DMS79 (cell line): ENCODE results near the gene KRTAP10-7.
A peak's percentile ranks its signal among the peaks of the same experiment; 100 is the strongest.
"Not testable (repeated sequence)": the region's sequence is repeated elsewhere in the genome, so short reads cannot be mapped to it uniquely, and the experiment has no call there.

ENCODE experiments used
- DNase-seq: peaks from one replicate; lab custom pipeline; 2025; lab: John Stamatoyannopoulos, UW

The KRTAP10-7 gene

DNA sequence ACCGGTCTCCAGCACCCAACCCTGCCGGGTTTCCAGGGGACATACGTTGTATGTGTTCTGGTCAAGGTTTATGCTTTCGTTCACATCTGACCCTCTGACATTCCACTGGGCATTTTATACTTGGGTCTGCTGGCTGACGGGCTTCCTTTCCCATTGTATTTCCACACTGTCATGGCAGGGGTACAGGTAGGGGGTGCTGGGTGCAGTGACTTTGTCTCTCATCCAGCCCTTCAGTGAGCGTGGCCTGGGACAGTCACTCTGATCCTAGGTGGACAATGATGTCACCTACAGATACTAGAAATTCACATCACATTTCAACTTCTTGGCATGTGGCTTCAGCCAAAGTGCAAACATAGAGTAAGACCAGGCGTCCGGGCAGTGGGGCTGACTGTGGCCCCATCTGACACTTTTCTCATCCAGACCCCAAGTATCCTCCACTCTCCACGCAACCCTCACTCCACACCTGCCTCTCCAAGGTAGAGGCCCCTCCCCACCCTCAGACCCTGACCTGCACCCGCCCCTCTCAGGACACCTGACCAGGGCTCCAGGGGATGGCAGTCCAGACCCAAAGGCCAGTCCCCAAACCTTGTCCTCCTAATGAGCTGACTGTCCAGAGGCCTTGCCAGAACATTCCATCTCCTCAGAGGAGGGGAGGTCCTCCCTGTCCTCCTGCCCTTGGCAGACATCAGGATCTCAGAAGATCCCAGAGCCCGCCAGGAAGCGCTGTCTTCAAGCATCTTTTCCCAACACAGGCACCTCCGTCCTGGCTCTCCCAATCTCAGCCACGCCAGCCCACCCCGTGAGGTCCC, 36.0 kb downstream of the KRTAP10-7 start:
- DNase-seq: no peak

DNA sequence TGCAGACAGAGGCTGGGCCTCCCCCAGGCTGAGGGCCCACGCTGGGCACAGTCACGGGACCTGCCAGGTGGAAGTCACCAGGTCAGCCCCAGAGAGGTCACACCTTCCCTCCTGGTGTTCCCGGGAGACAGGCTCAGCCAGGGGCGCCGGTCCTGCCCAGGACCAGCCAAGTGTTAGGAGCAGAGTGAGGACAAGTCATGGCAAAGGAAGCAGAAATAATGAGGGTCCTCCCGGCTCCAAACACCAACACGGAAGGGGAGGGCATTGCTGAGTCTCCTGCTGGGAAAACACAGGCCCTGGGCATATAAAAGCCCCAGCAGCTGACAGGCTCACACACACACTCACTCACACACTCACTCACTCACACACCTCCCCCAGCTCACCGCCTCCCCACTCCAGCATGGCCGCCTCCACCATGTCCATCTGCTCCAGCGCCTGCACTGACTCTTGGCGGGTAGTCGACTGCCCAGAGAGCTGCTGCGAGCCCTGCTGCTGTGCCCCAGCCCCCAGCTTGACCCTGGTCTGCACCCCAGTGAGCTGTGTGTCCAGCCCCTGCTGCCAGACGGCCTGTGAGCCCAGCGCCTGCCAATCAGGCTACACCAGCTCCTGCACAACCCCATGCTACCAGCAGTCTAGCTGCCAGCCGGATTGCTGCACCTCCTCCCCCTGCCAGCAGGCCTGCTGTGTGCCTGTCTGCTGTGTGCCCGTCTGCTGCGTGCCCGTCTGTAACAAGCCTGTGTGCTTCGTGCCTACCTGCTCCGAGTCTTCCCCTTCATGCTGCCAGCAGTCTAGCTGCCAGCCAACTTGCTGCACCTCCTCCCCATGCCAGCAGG, 36.8 kb downstream of the KRTAP10-7 start, which contains the start of gene KRTAP10-10:
TSS of gene KRTAP10-10 (plus strand) at position 339 of the 833 bp plus-strand sequence. CDS start at position 401, 62 bp downstream.
- DNase-seq: no peak

- not testable (repeated sequence) for DNase-seq
Observed at GRCh38 chr21:44637851-44638348, 37.5 kb downstream of the KRTAP10-7 start.

GRCh38 chr21:44638506-44639330, 38.3 kb downstream of the KRTAP10-7 start:
- DNase-seq: not testable (repeated sequence)

DNA sequence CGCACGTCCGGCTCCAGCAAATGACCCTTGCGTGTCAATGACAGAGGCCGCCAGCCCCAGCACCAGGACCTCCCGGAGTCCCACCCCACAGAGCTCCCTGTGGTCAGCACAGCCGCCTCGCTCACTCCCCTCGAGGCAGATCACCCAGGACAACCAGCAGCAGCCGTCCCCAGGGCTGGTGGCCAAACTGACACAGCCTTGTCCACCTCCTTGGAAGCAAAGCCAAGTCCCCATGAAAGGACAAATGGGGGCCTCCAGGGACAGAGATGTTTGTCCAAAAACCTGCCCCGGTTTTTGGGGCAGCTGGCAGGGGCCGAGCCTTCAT, 38.9 kb downstream of the KRTAP10-7 start:
- DNase-seq: no peak

- no peak for DNase-seq
Observed at GRCh38 chr21:44640761-44641160, 40.4 kb downstream of the KRTAP10-7 start.

DNA sequence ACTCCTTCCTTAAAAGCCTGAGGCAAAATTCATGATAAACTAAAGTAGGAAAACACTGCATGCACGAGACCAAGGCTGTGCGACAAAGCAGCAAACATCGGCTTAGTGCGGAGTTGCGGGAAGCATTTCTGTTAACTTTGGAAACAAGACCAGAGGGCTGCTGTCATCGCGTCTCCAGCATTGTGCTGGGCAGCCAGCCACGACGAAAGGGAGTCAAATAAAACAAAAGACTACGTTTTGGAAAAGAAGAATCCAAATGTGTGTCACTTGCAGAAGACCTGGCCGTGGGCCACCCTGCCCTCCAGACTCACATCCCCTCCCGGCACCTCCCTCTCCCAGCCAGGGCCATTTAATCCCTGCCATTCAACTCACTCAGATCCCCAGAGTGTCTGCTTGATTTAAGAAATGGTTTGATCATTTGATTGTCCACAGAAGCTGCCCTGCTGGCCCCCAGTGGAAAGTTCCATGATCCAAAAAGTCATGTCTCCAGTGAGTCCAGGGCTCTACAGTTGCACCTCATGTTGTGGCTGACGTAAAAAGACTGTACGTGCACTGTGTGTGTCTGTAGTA, 43.4 kb downstream of the KRTAP10-7 start:
- no peak for DNase-seq

- no peak for DNase-seq
Observed at GRCh38 chr21:44644878-44645277, 44.5 kb downstream of the KRTAP10-7 start.

GRCh38 chr21:44646366-44647221, 46.2 kb downstream of the KRTAP10-7 start, which contains the start of gene KRTAP10-11:
Gene KRTAP10-11, plus strand, starts transcription at chr21:44646414. Its CDS starts 45 bp downstream, at chr21:44646459.
- not testable (repeated sequence) for DNase-seq

DNA sequence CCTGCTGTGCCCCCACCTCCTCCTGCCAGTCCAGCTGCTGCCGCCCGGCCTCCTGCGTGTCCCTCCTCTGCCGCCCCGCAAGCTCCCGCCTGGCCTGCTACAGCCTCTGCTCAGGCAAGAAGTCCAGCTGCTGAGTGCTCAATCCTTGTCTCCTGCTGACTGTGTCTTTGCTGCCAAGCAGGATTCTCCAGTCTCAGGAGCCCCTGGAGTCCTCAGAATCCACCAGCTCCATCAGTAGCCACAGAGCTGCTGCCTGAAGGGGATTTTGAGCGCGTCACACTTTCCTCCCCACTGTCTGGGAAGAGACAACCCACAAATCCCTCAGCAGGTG, 46.8 kb downstream of the KRTAP10-7 start:
- DNase-seq: peak; percentile 46

DNA sequence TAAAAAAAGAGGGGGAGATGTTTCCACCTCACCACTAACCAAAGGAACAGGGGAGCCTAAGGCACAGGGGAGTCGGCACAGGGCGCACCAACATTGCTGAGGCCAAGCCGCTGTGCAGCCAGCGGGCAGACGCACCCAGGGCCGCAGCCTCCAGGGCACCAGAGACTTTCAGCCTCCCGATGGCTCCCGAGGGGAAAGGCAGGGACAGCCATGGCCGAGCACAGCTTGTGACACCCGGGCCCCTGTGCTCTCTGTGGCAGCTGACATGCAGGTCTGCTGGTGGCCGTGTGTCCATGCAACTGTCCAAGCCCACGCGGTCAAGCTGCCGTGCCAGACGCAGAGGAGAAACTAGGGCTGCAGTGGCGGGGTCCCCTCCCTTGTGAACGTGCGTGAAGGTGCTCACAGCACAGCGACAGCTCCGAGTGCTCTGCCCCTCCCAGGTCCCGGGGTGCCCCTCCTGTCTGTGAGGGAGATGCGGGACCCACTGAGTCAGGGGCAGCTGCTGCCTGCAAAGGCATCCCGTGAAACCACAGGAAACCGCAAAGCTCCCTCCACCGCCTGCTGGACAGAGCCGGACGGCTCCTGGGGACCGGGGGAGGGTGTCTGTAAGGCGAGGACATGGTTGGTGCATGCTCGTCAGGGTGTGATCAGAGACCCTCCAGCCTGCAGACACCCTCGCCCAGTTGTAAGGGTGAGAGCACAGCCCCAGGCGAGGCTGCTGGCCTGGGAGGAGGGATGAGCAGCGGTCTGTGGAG, 48.3 kb downstream of the KRTAP10-7 start:
- no peak for DNase-seq

- no peak for DNase-seq
Observed at GRCh38 chr21:44649521-44650100, 49.2 kb downstream of the KRTAP10-7 start.

- no peak for DNase-seq
Observed at GRCh38 chr21:44650265-44650972, 50.0 kb downstream of the KRTAP10-7 start.

DNA sequence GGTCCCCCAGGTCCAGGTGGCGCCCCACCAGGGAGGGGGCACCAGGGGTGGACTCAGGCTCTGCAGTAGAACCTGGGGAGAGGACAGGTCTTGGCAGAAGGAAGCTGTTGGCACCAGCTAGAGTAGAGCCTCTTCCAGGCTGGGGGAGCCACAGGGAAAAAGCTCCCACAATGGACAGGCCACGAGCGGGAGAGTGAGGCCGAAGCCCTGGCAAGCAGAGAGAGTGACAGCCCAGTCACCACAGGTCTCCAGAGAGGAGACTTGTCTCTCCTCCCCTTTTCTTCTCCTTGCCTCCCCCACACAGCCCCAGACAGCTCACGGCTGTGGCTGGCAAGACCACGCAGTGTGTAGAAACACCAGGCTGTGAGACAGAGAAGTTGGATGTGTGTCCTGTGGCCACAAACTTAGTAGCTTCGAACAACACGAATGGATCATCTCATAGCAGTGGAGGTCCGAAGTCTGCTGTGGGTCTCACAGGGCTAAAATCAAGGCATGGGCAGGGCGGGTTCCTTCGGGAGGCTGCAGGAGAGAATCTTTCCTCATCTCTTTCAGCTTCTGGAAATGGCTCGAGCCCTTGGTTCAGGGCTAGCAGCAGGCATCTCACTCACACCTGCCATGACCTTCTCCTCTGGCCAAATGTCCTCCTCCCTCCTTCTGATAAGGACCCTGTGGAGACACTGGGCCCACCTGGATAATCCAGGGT, 50.7 kb downstream of the KRTAP10-7 start:
- no peak for DNase-seq
